WTC11 (cell line): ENCODE measurements around the gene LMF1. TPM values are rescaled to one million over a fixed set of nuclear protein-coding genes. Genes with fewer than 3 reads are reported as not detected.
A peak's percentile ranks its signal among the peaks of the same experiment; 100 is the strongest.

ENCODE experiments used
- ATAC-seq: fragments of 200-7000 bp; cut with Tn5 transposase; 2 replicates; pipeline ENCODE4 v1.10.0; 2021; ENCODE audit warnings: mild to moderate bottlenecking, moderate library complexity
- CTCF ChIA-PET: fragments of 300-600 bp; sonication (Branson Sonifier 250); formaldehyde crosslinking; loops from one replicate; lab custom pipeline; 2021; ENCODE audit warnings: antibody characterized with exemption; lab: Charles Lee
- POLR2A ChIA-PET: fragments of 350-600 bp; sonication (Branson Sonifier 250); formaldehyde crosslinking; loops from one replicate; lab custom pipeline; 2021; ENCODE audit warnings: antibody characterized with exemption; lab: Charles Lee
- DNase-seq: peaks from one replicate; pipeline ENCODE4 v3.0.0; 2021; ENCODE audit warnings: low spot score
- H3K27ac Mint-ChIP-seq: 2 replicates; pipeline ENCODE4 v1.8.0; 2021; ENCODE audit warnings: mixed read lengths
- H3K27me3 Mint-ChIP-seq: 2 replicates; pipeline ENCODE4 v1.8.0; 2021; ENCODE audit warnings: low read depth, mild to moderate bottlenecking, moderate library complexity, mixed read lengths
- H3K36me3 Mint-ChIP-seq: 2 replicates; pipeline ENCODE4 v1.8.0; 2021; ENCODE audit warnings: mixed read lengths
- H3K4me1 Mint-ChIP-seq: 2 replicates; pipeline ENCODE4 v1.8.0; 2022; ENCODE audit warnings: mixed read lengths
- H3K4me3 Mint-ChIP-seq: 2 replicates; pipeline ENCODE4 v1.8.0; 2021; ENCODE audit warnings: mild to moderate bottlenecking, moderate library complexity, mixed read lengths
- H3K9me3 Mint-ChIP-seq: 2 replicates; pipeline ENCODE4 v1.8.0; 2021; ENCODE audit warnings: mixed read lengths
- AFF4 ChIP-seq: sonication (generic); formaldehyde crosslinking; IDR thresholded peaks from 2 replicates; pipeline ENCODE4 v1.8.1; 2023; ENCODE audit warnings: mild to moderate bottlenecking, missing genetic modification reagents, borderline replicate concordance
- ATF6 ChIP-seq: sonication (generic); formaldehyde crosslinking; IDR thresholded peaks from 2 replicates; pipeline ENCODE4 v1.8.1; 2023; ENCODE audit warnings: mild to moderate bottlenecking, missing genetic modification reagents
- GABPB1 ChIP-seq: sonication (generic); formaldehyde crosslinking; IDR thresholded peaks from 2 replicates; pipeline ENCODE4 v1.8.1; 2023; ENCODE audit warnings: mild to moderate bottlenecking, missing genetic modification reagents
- KAT7 ChIP-seq: sonication (generic); formaldehyde crosslinking; IDR thresholded peaks from 2 replicates; pipeline ENCODE4 v1.8.1; 2023; ENCODE audit warnings: missing genetic modification reagents, mild to moderate bottlenecking, borderline replicate concordance
- NR2C2 ChIP-seq: sonication (generic); formaldehyde crosslinking; IDR thresholded peaks from 2 replicates; pipeline ENCODE4 v1.8.0; 2022; ENCODE audit warnings: mild to moderate bottlenecking, missing genetic modification reagents
- OVOL2 ChIP-seq: fragments of 250-450 bp; sonication (Bioruptor Pico); IDR thresholded peaks from 2 replicates; pipeline ENCODE4 v1.9.0; 2021; ENCODE audit warnings: mild to moderate bottlenecking, borderline replicate concordance
- RELA ChIP-seq: sonication (generic); formaldehyde crosslinking; IDR thresholded peaks from 2 replicates; pipeline ENCODE4 v1.8.1; 2022; ENCODE audit warnings: missing genetic modification reagents, mild to moderate bottlenecking, borderline replicate concordance
- RORB ChIP-seq: fragments of 250-450 bp; sonication (Bioruptor Pico); IDR thresholded peaks from 2 replicates; pipeline ENCODE4 v1.9.0; 2021; ENCODE audit warnings: mild to moderate bottlenecking
- SMAD4 ChIP-seq: sonication (generic); formaldehyde crosslinking; IDR thresholded peaks from 2 replicates; pipeline ENCODE4 v1.8.0; 2022; ENCODE audit warnings: mild to moderate bottlenecking, missing genetic modification reagents
- SP1 ChIP-seq: sonication (generic); formaldehyde crosslinking; conservative IDR thresholded peaks from 2 replicates; pipeline ENCODE4 v1.8.1; 2022; ENCODE audit warnings: missing genetic modification reagents
- TEAD4 ChIP-seq: sonication (generic); formaldehyde crosslinking; IDR thresholded peaks from 2 replicates; pipeline ENCODE4 v1.8.0; 2022; ENCODE audit warnings: mild to moderate bottlenecking, missing genetic modification reagents
- total RNA-seq: library from RNA; stranded (reverse); gene quantifications from 3 replicates; pipeline ENCODE4 v1.2.3, GENCODE V29; 2021
- TF ChIP-seq, protein P1 (sequence below): sonication (generic); formaldehyde crosslinking; conservative IDR thresholded peaks from 2 replicates; pipeline ENCODE4 v1.8.1; 2022; ENCODE audit warnings: mild to moderate bottlenecking, missing genetic modification reagents
- TF ChIP-seq, protein P2 (sequence below): sonication (generic); formaldehyde crosslinking; IDR thresholded peaks from 2 replicates; pipeline ENCODE4 v1.8.0; 2022; ENCODE audit warnings: mild to moderate bottlenecking, missing genetic modification reagents
- TF ChIP-seq, protein P3 (sequence below): sonication (generic); formaldehyde crosslinking; IDR thresholded peaks from 2 replicates; pipeline ENCODE4 v1.8.1; 2022; ENCODE audit warnings: missing genetic modification reagents, borderline replicate concordance
- TF ChIP-seq, protein P4 (sequence below): sonication (generic); formaldehyde crosslinking; IDR thresholded peaks from 2 replicates; pipeline ENCODE4 v1.8.0; 2023; ENCODE audit warnings: missing genetic modification reagents, mild to moderate bottlenecking, borderline replicate concordance

Gene LMF1
- total RNA-seq, 1 experiment from 2014 or later, result 10.5 TPM

- H3K9me3 Mint-ChIP-seq, result peaks cover 2% of the 10 kb centered on the region
- DNase-seq (no peak), ATAC-seq (no peak)
- H3K27me3 Mint-ChIP-seq, result no peaks in the 10 kb centered on the region; the same call in 1 of the 2 replicates
- ChIA-PET POLR2A (no interaction called here), CTCF (interaction anchor here (1.4 kb wide), 1 partner anchor 155 kb away, joined by 4 read pairs; no protein-coding TSS in a partner anchor)
- no peak for TF ChIP-seq ATF6 (CRISPR knock-in tag)
- TF ChIP-seq GABPB1 (CRISPR knock-in tag), result no peak
- TF ChIP-seq, protein P1, sequence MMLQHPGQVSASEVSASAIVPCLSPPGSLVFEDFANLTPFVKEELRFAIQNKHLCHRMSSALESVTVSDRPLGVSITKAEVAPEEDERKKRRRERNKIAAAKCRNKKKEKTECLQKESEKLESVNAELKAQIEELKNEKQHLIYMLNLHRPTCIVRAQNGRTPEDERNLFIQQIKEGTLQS (CRISPR knock-in tag), result no peak
- no peak for TF ChIP-seq NR2C2 (CRISPR knock-in tag)
- no peak for TF ChIP-seq TEAD4
- TF ChIP-seq RELA (CRISPR knock-in tag), result no peak
- TF ChIP-seq, protein P2, sequence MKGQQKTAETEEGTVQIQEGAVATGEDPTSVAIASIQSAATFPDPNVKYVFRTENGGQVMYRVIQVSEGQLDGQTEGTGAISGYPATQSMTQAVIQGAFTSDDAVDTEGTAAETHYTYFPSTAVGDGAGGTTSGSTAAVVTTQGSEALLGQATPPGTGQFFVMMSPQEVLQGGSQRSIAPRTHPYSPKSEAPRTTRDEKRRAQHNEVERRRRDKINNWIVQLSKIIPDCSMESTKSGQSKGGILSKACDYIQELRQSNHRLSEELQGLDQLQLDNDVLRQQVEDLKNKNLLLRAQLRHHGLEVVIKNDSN (CRISPR knock-in tag), result no peak
- no peak for TF ChIP-seq KAT7 (CRISPR knock-in tag)
- TF ChIP-seq AFF4 (CRISPR knock-in tag), result no peak
- TF ChIP-seq, protein P3, sequence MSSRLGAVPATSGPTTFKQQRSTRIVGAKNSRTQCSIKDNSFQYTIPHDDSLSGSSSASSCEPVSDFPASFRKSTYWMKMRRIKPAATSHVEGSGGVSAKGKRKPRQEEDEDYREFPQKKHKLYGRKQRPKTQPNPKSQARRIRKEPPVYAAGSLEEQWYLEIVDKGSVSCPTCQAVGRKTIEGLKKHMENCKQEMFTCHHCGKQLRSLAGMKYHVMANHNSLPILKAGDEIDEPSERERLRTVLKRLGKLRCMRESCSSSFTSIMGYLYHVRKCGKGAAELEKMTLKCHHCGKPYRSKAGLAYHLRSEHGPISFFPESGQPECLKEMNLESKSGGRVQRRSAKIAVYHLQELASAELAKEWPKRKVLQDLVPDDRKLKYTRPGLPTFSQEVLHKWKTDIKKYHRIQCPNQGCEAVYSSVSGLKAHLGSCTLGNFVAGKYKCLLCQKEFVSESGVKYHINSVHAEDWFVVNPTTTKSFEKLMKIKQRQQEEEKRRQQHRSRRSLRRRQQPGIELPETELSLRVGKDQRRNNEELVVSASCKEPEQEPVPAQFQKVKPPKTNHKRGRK, result no peak
- TF ChIP-seq SMAD4 (CRISPR knock-in tag), result no peak
- TF ChIP-seq, protein P4, sequence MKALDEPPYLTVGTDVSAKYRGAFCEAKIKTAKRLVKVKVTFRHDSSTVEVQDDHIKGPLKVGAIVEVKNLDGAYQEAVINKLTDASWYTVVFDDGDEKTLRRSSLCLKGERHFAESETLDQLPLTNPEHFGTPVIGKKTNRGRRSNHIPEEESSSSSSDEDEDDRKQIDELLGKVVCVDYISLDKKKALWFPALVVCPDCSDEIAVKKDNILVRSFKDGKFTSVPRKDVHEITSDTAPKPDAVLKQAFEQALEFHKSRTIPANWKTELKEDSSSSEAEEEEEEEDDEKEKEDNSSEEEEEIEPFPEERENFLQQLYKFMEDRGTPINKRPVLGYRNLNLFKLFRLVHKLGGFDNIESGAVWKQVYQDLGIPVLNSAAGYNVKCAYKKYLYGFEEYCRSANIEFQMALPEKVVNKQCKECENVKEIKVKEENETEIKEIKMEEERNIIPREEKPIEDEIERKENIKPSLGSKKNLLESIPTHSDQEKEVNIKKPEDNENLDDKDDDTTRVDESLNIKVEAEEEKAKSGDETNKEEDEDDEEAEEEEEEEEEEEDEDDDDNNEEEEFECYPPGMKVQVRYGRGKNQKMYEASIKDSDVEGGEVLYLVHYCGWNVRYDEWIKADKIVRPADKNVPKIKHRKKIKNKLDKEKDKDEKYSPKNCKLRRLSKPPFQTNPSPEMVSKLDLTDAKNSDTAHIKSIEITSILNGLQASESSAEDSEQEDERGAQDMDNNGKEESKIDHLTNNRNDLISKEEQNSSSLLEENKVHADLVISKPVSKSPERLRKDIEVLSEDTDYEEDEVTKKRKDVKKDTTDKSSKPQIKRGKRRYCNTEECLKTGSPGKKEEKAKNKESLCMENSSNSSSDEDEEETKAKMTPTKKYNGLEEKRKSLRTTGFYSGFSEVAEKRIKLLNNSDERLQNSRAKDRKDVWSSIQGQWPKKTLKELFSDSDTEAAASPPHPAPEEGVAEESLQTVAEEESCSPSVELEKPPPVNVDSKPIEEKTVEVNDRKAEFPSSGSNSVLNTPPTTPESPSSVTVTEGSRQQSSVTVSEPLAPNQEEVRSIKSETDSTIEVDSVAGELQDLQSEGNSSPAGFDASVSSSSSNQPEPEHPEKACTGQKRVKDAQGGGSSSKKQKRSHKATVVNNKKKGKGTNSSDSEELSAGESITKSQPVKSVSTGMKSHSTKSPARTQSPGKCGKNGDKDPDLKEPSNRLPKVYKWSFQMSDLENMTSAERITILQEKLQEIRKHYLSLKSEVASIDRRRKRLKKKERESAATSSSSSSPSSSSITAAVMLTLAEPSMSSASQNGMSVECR, result no peak
- H3K4me1 Mint-ChIP-seq, result no peaks in the 10 kb centered on the region
- H3K36me3 Mint-ChIP-seq, result peaks cover 2% of the 10 kb centered on the region; the same call in 1 of the 2 replicates
- peak overlapping the region; percentile 32; the same call in 1 of the 2 replicates for H3K27ac Mint-ChIP-seq
- H3K4me3 Mint-ChIP-seq, result no peak overlapping the region
Measured at GRCh38 chr16:900211-900610, 70.6 kb downstream of the LMF1 start.

- Mint-ChIP-seq H3K4me3 (no peak overlapping the region), H3K36me3 (no peaks in the 10 kb centered on the region), H3K9me3 (no peaks in the 10 kb centered on the region), H3K27me3 (no peaks in the 10 kb centered on the region)
- POLR2A ChIA-PET, result no interaction called here
- DNase-seq, result no peak
- TF ChIP-seq OVOL2 (no peak), SP1 (no peak), RORB (CRISPR knock-in tag) (no peak)
- TF ChIP-seq, all 79 proteins: peak for 0
- Mint-ChIP-seq H3K4me1 (no peaks in the 10 kb centered on the region), H3K27ac (peak overlapping the region; percentile 57; the same call in 1 of the 2 replicates)
- CTCF ChIA-PET, result no interaction called here
- ATAC-seq, result no peak
Measured at GRCh38 chr16:899683-900060, 71.1 kb downstream of the LMF1 start.
